NOMO-1 treated with dmso at 0.1 percent for 144 hours (cell line): Measurements from ENCODE around the gene PPDPF.

Experiments
- DNase-seq: peaks from one replicate; lab custom pipeline; 2025; ENCODE audit not compliant: unreplicated experiment; lab: John Stamatoyannopoulos, UW

PPDPF gene

DNA sequence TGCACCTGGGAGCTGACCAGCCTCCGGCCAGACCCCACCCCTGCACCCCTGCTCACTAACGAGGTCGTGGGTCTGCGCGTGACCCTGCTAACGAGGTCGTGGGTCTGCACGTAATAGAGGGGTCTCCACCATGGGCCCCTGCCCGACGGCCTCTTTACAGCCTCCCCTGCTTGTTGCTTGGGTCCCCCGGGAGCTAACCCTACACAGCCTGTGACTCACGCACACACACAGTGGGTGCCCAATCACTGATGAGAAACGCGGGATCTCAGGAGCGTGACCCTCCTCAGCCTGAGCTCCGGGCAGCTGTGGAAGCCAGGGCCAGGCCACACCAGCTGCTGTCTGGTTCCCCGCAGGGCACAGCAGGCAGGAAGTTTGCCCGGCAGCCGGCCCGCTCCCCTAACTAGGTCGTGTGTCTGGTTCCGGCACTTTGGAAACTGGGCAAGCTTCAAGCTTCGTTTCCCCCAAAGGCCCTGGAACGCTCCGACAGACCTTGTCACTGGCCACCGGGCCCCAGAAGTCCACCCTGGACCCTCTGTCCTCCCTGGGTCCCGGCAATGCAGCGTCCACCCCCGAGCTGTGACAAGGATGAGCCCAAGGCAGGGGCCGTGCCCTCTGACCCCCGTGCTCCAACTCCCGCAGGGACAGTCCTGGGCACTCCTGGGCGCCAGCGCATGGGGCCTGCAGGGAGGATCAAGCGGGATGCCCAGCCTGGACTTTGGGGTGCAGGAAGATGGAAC lies 15.8 kb downstream of the PPDPF start:
- DNase-seq, result no peak

DNA sequence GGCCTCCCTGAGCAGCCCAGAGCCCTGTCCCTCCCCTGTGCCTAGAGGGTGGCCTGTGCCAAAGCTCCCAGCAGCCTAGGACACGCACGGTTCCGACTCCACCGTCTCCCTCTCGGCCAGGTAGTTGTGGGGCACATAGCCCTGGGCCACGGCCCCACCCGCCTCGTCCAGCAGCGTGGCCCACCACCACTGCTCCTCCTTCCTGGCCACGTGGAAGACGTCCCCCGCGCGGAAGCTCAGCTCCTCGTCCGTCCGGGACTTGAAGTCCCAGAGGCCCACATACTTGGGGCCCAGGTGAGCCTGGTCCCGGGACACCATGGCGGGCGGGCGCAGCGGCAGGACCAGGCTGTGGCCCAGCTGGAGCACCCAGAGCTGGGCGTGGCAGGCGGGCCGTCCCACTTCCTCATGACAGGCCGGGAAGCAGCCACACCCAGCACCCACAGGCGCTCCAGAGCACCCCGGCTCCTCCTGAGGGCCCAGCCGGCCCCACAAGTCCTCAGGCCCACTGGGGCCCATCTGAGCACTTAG lies 16.5 kb downstream of the PPDPF start, which contains the start of gene PTK6:
Gene PTK6 (minus strand): TSS at position 380 of the 528 bp plus-strand sequence. CDS start 62 bp downstream, at position 318.
- peak; percentile 19 for DNase-seq

DNA sequence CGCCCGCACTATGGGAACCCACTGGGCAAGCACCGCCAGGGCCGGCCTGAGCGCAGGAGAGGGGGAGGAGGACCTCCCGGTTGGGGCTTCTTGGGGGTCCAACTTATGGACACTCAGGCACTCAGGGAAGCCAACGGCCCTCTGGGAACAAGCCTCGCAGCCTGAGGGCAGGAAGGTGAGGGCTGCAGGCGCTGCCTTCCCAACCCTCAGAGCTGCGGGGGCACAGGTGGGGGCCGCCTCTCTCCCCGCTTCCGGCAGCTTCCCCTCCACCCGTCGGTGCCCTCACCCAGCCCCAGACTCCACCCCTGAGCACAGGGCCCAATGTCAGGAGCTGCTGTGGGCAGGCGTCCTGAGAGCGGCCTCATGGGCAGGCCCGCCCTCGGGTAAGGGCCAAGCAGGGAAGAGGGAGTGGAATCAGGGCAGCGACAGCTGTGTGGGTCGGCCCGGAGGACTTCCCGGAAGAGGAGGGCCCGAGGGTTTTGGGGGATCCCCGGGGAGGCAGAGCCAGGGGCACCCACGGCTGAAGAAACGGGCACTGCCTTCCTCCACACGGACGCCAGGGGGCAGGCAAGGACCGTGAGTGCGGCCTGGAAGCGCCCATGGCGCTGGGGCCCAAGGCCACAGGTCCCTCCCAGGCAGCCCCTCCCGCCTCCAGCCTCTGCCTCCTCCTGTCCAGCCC lies 17.1 kb downstream of the PPDPF start:
- DNase-seq, result peak; percentile 96

DNA sequence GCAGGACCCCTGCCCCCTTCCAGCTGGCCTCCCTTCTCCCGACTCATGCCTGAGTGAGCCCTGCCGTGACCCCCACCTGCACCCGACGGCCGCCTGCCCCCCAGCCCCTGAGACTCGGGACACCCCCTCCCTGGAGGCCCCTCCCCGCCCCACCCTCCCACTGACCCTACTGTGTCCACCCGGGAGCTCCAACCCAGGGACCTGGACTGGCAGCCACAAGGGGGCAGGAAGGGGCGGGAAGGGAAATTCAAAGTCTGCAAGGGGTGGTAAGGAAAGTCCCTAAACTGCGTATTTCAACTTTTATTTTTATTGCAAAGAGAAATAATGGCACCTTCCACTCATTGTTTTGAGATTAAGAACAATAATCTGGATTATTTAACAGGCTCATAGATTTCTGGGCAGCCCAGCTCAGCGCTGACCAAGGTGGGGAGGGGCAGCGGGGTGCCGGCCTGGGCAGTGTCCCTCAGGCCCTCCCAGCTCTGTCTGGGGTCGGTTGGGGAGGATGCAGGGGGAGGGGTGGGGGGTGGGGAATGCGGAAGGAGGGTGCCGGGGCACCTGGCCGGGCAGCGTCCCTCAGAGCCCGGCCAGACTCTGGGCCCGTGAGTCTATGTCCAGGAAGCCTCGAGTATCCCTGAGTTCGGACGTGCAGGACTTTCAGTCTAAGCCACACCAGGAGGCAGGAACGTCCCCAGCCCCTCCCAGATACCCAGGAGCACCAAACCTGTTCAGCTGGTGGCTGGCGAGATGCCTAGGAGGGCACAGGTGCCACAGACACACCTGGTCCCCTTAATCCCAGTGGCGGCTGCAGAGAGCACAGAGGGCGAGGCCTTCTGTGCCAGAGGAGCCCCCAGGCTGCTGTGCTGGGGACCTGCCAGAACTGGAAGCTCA lies 17.9 kb downstream of the PPDPF start:
- DNase-seq, result no peak

DNA sequence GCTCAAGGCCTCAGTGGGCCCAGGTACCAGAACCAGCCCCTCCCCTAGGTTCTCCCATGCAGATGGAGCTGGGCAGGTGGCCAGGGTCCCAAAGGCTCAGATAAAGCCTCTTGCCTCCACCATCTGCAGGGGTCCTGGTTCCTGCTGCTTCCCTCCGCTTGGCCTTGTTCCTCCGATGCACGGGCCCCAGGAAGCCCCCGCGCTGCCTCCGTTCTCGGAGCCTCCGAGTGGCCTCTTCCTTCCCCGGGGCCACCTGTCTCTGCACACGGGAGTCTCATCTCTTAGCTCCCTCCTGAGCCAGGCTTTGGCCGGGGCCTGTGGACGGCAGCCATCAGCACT lies 18.5 kb downstream of the PPDPF start:
- no peak for DNase-seq

DNA sequence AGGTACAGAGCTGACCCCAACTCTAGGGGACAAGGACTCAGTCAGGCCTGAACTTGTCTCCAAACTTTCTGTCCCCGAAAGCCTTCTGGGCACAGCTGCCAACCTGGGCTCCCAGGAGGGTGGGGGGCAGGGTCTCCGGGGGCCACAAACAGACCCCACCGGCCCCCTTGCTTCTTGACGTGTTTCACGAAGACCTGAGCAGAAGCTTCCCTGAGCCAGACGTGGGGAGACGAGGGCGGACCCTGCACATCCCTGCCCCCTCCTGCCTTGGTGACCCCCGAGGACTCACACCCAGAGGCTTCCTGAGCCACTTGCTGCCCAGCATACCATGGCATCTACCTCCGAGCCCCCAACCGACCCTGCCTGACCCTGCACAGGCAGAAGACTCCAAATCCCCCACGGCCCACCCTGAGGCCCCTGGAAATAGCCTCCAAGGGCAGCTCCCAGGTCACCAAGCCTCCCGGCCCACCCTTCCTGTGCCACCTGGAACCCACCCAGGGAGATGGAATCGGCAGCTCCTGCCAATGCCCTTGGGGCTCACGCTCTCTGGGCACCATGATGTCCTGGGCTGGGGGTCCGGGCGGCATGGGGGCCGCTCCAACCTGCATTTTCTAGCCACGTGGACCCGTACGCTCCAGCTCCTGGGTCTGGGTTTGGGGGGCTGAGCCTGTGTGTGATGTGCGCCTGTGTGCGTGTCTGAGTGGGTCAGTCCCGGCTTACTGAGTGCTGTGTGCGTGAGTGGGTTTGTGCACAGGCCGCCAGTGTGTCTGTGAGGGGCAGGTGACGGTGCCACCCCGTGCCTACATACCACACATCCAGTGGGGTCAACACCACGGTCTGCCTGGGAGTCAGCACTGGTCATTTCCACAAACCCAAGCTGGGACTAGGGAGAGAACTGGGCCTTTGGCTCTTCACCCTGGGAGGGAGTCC lies 19.1 kb downstream of the PPDPF start:
- no peak for DNase-seq

DNA sequence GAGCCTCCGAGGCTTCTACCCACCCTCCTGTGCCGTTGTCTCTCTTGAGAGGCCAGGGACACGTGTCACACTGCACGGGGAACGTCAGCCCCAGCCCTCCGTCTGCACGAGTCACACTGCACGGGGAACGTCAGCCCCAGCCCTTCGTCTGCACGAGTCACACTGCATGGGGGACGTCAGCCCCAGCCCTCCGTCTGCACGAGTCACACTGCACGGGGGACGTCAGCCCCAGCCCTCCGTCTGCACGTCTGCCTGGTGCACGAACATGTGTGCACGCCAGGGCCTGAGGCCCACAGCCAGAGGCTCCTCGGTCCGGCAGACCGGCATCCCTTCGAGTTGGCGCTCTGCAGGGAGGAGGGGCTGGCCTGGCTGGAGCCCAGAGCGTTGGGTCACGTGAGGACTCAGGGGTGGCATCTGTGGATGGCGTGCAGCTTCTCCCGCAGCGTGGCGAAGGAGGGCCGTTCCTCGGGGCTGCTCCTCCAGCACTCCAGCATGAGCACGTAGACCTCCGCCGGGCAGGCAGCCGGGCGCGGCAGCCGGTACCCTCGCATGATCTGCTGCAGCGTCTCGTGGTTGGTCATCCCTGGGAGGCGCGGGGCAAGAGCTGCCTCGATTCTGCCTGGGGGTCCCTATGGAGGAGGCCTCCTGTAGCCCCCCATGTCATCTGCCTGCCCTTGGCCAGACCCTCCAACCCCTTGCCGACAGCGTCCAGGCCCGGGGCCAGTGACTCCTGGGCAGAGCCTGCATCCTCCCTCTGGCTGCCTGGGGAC lies 20.0 kb downstream of the PPDPF start:
- no peak for DNase-seq

DNA sequence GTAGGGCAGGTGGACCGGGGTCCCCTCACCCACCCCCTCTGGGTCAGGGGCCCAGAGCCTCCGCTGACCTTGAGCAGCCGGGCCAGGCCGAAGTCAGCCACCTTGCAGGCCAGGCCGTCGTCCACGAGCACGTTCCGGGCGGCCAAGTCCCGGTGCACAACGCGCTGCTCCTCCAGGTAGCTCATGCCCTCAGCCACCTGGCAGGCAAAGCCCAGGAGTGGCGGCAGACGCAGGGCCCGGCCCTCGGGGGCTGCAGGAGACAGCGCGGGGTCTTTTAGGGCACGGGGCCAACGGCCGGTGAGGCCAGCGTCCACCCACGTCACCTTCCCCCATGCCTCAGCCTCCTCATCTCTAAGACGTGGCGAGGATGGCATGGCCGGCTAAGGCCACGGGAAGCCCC lies 20.8 kb downstream of the PPDPF start:
- DNase-seq, result no peak

DNA sequence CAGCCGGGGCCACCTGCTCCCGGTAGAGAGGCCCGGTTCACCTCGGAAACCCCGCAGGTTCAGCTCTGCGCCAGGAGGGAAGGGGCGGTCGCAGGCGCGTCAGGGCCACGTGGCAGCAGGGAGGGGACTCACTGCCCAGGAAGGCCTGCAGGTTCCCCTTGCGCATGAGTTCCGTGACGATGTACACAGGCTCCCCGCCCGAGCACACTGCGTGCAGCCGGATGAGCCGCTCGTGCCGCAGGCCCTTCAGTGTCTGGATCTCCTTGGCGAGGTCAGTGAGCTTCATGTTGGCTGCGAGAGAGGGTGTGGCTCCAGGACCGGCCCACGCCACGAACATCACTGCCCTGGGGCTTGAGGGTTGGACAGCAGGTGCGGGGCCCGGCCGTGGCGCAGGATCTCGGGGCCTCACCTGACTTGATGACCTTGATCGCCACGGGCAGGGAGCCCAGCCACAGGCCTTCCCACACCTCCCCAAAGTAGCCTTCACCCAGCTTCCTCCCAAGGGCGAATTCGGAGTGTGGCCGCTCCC lies 21.5 kb downstream of the PPDPF start:
- DNase-seq, result peak; percentile 35

DNA sequence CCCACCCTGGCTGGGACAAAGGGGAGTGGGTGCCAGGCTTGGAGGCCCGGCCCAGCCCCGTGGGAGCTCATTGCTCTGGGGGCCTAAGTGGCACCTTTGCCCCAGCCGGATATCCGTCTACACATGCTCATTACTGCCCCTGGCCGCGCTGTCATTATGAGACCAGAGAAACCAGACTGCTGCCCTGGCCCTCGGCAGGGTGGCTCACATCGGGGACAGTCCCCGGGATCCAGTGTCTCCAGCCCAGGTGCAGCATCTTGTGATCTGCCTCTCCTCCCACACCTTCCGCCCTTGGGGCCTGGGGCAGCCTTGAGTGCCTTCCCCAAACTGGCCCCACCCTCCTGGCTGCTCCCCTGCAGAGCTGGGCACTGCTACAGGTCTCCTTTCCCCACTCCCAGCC lies 22.1 kb downstream of the PPDPF start:
- DNase-seq, result no peak

DNA sequence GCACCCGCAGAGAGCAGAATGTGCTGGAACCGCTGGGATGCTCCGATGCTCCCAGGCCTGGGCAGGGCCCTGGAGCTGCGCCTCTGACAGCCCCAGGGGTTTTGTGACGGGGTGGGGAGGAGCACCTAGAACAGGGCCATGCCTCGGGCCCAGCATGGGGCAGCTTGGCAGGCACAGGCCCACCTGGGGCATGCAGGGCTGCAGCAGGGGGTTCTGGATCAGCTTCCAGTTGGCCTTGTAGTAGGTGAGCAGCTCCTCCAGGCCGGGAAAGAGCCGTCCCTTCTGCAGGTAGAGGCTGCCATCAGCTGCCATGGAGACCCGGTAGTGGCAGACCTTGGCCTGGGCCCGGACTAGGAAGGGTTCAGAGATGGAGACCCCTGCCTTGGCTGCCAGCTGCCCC lies 22.6 kb downstream of the PPDPF start:
- DNase-seq, result no peak

DNA sequence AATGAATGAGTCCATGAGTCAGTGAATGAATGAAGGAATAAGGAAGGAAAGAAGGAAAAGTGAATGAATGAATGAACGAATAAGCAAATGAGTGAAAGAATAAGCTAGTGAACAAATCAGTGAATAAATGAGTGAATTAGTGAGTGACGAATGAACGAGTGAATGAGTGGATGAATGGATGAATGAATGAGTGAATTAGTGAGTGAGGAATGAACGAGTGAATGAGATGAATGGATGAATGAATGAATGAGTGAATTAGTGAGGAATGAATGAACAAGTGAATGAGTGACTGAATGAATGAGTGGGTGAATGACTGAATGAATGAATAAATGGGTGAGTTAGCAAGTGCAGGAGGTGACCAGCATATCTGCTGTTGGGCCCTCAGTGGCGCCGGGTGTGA lies 23.2 kb downstream of the PPDPF start:
- no peak for DNase-seq

DNA sequence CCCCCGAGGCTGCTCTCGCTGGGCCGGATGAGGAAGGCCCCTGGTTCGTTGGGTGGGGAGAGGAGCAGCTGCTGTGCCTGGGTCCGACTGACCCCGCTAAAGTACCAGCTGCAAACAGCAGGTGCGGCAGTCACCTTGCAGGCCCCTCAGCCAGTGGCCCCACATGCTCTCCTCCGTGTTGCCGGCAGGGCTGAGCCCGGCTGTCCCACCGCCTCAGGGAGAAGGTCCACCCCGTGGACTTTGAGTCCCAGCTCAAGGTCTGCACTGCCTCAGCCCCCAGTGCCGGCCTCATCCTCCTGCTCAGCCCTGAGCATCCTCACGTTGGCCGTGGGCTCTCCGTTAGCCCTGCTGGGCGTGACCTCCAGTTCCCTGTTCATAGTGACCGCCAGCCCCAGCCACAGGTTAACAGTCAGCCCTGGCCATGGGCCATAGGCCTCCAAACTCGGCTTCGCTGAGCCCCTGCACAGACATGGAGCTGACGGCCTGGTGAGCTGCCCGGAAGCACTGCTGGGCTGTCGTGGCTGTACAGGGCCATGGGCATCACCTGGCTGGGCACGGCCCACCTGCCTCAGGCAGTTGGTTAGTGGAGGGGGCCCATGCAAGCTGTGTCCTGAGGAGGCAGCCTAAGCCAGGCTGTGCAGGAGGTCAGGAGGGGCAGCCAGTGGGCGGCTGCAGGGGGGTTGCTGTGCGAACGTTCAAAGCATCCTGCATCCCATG lies 23.8 kb downstream of the PPDPF start:
- no peak for DNase-seq

DNA sequence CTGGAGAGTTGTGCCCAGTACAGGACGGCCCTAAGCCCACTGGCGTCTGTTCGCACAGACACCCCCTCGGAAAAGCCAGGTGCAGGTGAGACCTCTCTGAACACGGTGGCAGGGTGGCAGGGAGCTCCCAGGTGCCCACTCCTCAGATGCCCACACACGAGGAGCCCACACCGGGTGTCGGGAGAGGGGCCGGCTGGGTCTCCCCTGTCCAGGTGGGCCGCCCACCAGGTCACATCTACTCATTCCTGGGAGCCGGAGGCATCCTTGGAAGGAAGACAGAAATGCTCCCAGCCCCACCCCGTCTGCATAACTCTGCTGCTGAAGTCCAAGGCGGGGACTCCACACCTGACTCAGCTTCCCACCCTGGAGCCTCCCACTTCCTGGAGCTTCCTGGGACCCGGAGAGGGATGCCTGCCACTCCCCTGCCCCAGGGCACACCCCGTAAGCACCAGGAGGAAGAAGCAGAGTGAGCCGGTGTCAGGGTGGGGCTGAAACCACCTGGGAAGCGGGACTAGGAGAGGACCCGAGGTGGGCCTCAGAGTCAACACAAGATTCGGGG lies 24.5 kb downstream of the PPDPF start:
- no peak for DNase-seq

DNA sequence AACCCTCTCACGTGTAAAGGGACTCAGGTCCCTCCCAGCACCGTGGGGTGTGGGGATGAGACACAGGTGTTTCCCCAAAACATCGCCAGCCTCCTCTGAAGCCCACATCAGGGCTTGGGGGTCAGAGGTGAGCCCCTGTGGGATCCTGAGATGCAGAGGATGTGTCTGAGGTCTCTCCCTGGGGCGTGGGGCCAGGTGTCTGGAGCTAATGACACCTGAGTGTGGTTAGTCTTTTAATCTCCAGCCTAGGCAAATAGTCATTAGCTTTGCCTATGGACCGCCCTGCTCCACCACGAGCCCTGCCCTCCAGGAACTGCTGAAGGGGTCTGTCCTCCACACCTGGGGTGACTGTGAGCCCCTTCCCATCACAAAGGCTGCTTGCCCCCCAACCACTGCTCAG lies 25.2 kb downstream of the PPDPF start:
- DNase-seq, result no peak

DNA sequence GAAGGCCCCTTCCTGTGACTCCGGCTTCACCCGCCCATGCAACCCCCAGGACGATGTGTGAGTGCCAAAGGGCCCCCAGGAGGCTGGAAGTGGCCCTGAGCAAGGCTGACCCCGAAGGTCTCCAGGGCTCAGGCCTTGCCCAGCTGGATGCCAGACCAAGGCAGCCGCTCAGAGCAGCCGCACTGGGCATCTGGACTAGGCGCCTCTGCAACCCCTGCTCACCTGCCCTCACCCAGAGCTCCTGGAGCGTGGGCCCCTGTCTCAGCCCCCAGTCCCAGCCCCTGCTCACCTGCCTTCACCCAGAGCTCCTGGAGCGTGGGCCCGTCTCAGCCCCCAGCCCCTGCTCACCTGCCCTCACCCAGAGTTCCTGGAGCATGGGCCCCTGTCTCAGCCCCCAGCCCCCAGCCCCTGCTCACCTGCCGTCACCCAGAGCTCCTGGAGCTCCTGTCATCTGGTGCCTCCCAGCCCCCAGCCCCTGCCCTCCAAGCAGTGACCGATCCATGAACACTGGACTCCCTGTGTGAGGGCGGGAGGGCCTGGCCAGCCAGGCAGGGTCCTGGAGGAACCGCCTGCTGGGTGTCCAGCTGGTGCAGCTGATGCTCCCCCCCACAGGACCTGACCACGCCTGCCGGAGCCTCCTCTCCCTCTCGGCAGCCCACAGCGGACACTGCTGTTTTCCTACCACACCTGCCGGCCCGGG lies 25.8 kb downstream of the PPDPF start:
- no peak for DNase-seq

DNA sequence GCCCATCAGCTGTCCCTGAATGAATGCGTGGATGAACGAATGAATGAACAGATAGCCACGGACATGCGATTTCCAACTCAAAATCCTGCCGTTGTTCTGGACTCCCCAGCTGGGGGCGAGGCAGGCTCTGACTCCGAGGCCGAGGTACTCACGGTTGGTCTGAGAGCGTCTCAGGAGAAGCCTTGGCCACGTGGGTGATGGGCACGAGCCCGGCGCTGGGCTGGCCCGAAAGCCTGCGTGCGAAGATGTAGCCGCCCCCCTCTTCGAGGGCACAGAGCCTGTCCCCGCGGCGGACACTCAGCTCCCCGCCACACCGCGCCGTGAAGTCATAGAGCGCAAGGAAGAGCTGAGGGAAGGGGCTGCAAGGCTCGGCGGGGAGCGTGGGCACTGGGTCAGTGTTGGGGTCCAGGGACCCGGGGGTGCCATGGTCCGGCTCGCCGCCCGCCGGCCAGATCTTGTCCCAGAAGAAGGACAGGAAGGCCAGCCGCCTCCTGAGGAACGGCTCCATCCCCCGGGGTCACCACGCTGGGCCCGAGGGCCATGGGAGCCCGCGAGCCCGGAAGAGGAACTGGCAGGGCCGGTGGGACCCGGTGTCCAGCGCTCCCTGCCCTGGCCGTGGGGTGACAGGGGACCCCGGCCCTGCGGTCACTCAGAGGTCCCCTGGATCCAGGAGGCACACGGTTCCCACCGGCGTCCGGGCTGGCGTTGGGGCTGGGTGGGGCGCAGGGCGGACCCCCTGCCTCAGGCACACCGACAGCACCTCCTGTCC lies 26.6 kb downstream of the PPDPF start:
- no peak for DNase-seq
